ENCODE results near the gene PLA2G4A.
A peak's percentile ranks its signal among the peaks of the same experiment; 100 is the strongest.

Gene PLA2G4A

GRCh38 chr1:186828611-186829454 is at the start of gene PLA2G4A:
Gene PLA2G4A (plus strand): TSS chr1:186828949. CDS start chr1:186854355, 25,406 bp downstream.
- H3K4me3 ChIP-seq (ENCODE audit: low read length), result peak within 1 kb of the TSS; percentile 81
- H3K4me1 ChIP-seq (ENCODE audit: control insufficient read depth, insufficient read depth, low read length), result no peaks in the 10 kb centered on the region
- no peaks in the 10 kb centered on the region for H3K27me3 ChIP-seq (ENCODE audit: control insufficient read depth, insufficient read depth, low read length)
- no peaks in the 10 kb centered on the region for H3K36me3 ChIP-seq (ENCODE audit: control insufficient read depth, insufficient read depth, low read length)
- H3K9ac ChIP-seq (ENCODE audit: low read length), result peak within 1 kb of the TSS; percentile 13
- H3K27ac ChIP-seq (ENCODE audit: low read depth, low read length), result peak within 1 kb of the TSS; percentile 71

- no peaks in the 10 kb centered on the region for H3K27me3 ChIP-seq (ENCODE audit: control insufficient read depth, insufficient read depth, low read length)
- no peak overlapping the region for H3K4me3 ChIP-seq (ENCODE audit: low read length)
- no peak overlapping the region for H3K9ac ChIP-seq (ENCODE audit: low read length)
- H3K36me3 ChIP-seq (ENCODE audit: control insufficient read depth, insufficient read depth, low read length), result no peaks in the 10 kb centered on the region
- H3K27ac ChIP-seq (ENCODE audit: low read depth, low read length), result no peak overlapping the region
- H3K4me1 ChIP-seq (ENCODE audit: control insufficient read depth, insufficient read depth, low read length), result no peaks in the 10 kb centered on the region
Measured at GRCh38 chr1:186780076-186780475, 48.7 kb upstream of the PLA2G4A start.

GRCh38 chr1:186781730-186782129 is 47.0 kb upstream of the PLA2G4A start:
- H3K27ac ChIP-seq (ENCODE audit: low read depth, low read length), result no peak overlapping the region
- no peak overlapping the region for H3K4me3 ChIP-seq (ENCODE audit: low read length)

GRCh38 chr1:186782791-186783190 is 46.0 kb upstream of the PLA2G4A start:
- Histone ChIP-seq H3K4me3 (ENCODE audit: low read length) (no peak overlapping the region), H3K36me3 (ENCODE audit: control insufficient read depth, insufficient read depth, low read length) (no peaks in the 10 kb centered on the region), H3K4me1 (ENCODE audit: control insufficient read depth, insufficient read depth, low read length) (no peaks in the 10 kb centered on the region), H3K27ac (ENCODE audit: low read depth, low read length) (no peak overlapping the region), H3K9ac (ENCODE audit: low read length) (no peak overlapping the region), H3K27me3 (ENCODE audit: control insufficient read depth, insufficient read depth, low read length) (no peaks in the 10 kb centered on the region)

More at GRCh38 chr1:186781730-186782129, 47.0 kb upstream of the PLA2G4A start:
- H3K9ac ChIP-seq (ENCODE audit: low read length), result no peak overlapping the region
- H3K36me3 ChIP-seq (ENCODE audit: control insufficient read depth, insufficient read depth, low read length), result no peaks in the 10 kb centered on the region
- no peaks in the 10 kb centered on the region for H3K4me1 ChIP-seq (ENCODE audit: control insufficient read depth, insufficient read depth, low read length)
- no peaks in the 10 kb centered on the region for H3K27me3 ChIP-seq (ENCODE audit: control insufficient read depth, insufficient read depth, low read length)

- Histone ChIP-seq H3K36me3 (ENCODE audit: control insufficient read depth, insufficient read depth, low read length) (no peaks in the 10 kb centered on the region), H3K4me1 (ENCODE audit: control insufficient read depth, insufficient read depth, low read length) (no peaks in the 10 kb centered on the region), H3K9ac (ENCODE audit: low read length) (no peak overlapping the region), H3K27me3 (ENCODE audit: control insufficient read depth, insufficient read depth, low read length) (no peaks in the 10 kb centered on the region), H3K27ac (ENCODE audit: low read depth, low read length) (no peak overlapping the region), H3K4me3 (ENCODE audit: low read length) (no peak overlapping the region)
Measured at GRCh38 chr1:186783193-186783592, 45.6 kb upstream of the PLA2G4A start.

GRCh38 chr1:186785503-186785902 is 43.2 kb upstream of the PLA2G4A start:
- H3K36me3 ChIP-seq (ENCODE audit: control insufficient read depth, insufficient read depth, low read length), result no peaks in the 10 kb centered on the region
- H3K27ac ChIP-seq (ENCODE audit: low read depth, low read length), result no peak overlapping the region
- H3K4me3 ChIP-seq (ENCODE audit: low read length), result no peak overlapping the region
- H3K4me1 ChIP-seq (ENCODE audit: control insufficient read depth, insufficient read depth, low read length), result no peaks in the 10 kb centered on the region
- no peaks in the 10 kb centered on the region for H3K27me3 ChIP-seq (ENCODE audit: control insufficient read depth, insufficient read depth, low read length)
- H3K9ac ChIP-seq (ENCODE audit: low read length), result no peak overlapping the region

GRCh38 chr1:186790101-186790500 is 38.6 kb upstream of the PLA2G4A start:
- Histone ChIP-seq H3K4me1 (ENCODE audit: control insufficient read depth, insufficient read depth, low read length) (no peaks in the 10 kb centered on the region), H3K27me3 (ENCODE audit: control insufficient read depth, insufficient read depth, low read length) (no peaks in the 10 kb centered on the region), H3K36me3 (ENCODE audit: control insufficient read depth, insufficient read depth, low read length) (no peaks in the 10 kb centered on the region), H3K4me3 (ENCODE audit: low read length) (no peak overlapping the region), H3K27ac (ENCODE audit: low read depth, low read length) (no peak overlapping the region), H3K9ac (ENCODE audit: low read length) (no peak overlapping the region)

- Histone ChIP-seq H3K4me3 (ENCODE audit: low read length) (no peak overlapping the region), H3K4me1 (ENCODE audit: control insufficient read depth, insufficient read depth, low read length) (no peaks in the 10 kb centered on the region), H3K36me3 (ENCODE audit: control insufficient read depth, insufficient read depth, low read length) (no peaks in the 10 kb centered on the region), H3K9ac (ENCODE audit: low read length) (no peak overlapping the region), H3K27ac (ENCODE audit: low read depth, low read length) (no peak overlapping the region), H3K27me3 (ENCODE audit: control insufficient read depth, insufficient read depth, low read length) (no peaks in the 10 kb centered on the region)
Measured at GRCh38 chr1:186792870-186793581, 35.7 kb upstream of the PLA2G4A start.

- H3K4me1 ChIP-seq (ENCODE audit: control insufficient read depth, insufficient read depth, low read length), result no peaks in the 10 kb centered on the region
- H3K36me3 ChIP-seq (ENCODE audit: control insufficient read depth, insufficient read depth, low read length), result no peaks in the 10 kb centered on the region
- no peak overlapping the region for H3K4me3 ChIP-seq (ENCODE audit: low read length)
- H3K27ac ChIP-seq (ENCODE audit: low read depth, low read length), result no peak overlapping the region
- no peaks in the 10 kb centered on the region for H3K27me3 ChIP-seq (ENCODE audit: control insufficient read depth, insufficient read depth, low read length)
- H3K9ac ChIP-seq (ENCODE audit: low read length), result no peak overlapping the region
Measured at GRCh38 chr1:186793582-186793927, 35.2 kb upstream of the PLA2G4A start.

GRCh38 chr1:186798960-186799688 is 29.6 kb upstream of the PLA2G4A start:
- no peaks in the 10 kb centered on the region for H3K27me3 ChIP-seq (ENCODE audit: control insufficient read depth, insufficient read depth, low read length)
- H3K4me3 ChIP-seq (ENCODE audit: low read length), result no peak overlapping the region
- H3K9ac ChIP-seq (ENCODE audit: low read length), result no peak overlapping the region
- H3K27ac ChIP-seq (ENCODE audit: low read depth, low read length), result no peak overlapping the region
- no peaks in the 10 kb centered on the region for H3K36me3 ChIP-seq (ENCODE audit: control insufficient read depth, insufficient read depth, low read length)
- H3K4me1 ChIP-seq (ENCODE audit: control insufficient read depth, insufficient read depth, low read length), result no peaks in the 10 kb centered on the region

- Histone ChIP-seq H3K27me3 (ENCODE audit: control insufficient read depth, insufficient read depth, low read length) (no peaks in the 10 kb centered on the region), H3K4me3 (ENCODE audit: low read length) (no peak overlapping the region), H3K27ac (ENCODE audit: low read depth, low read length) (no peak overlapping the region), H3K4me1 (ENCODE audit: control insufficient read depth, insufficient read depth, low read length) (no peaks in the 10 kb centered on the region), H3K9ac (ENCODE audit: low read length) (no peak overlapping the region), H3K36me3 (ENCODE audit: control insufficient read depth, insufficient read depth, low read length) (no peaks in the 10 kb centered on the region)
Measured at GRCh38 chr1:186799689-186800054, 29.1 kb upstream of the PLA2G4A start.

- no peaks in the 10 kb centered on the region for H3K27me3 ChIP-seq (ENCODE audit: control insufficient read depth, insufficient read depth, low read length)
- H3K4me1 ChIP-seq (ENCODE audit: control insufficient read depth, insufficient read depth, low read length), result no peaks in the 10 kb centered on the region
- no peak overlapping the region for H3K9ac ChIP-seq (ENCODE audit: low read length)
- no peaks in the 10 kb centered on the region for H3K36me3 ChIP-seq (ENCODE audit: control insufficient read depth, insufficient read depth, low read length)
- no peak overlapping the region for H3K27ac ChIP-seq (ENCODE audit: low read depth, low read length)
- H3K4me3 ChIP-seq (ENCODE audit: low read length), result no peak overlapping the region
Measured at GRCh38 chr1:186802388-186802787, 26.4 kb upstream of the PLA2G4A start.

All from rectal smooth muscle tissue (tissue), 1 donor.